Measurements from ENCODE around the gene SSC5D. TPM values are rescaled to one million over a fixed set of nuclear protein-coding genes. Genes with fewer than 3 reads are reported as not detected.
A peak's percentile ranks its signal among the peaks of the same experiment; 100 is the strongest.

The SSC5D gene
- total RNA-seq, 1 donor from 2014 or later = 0.33 TPM

DNA sequence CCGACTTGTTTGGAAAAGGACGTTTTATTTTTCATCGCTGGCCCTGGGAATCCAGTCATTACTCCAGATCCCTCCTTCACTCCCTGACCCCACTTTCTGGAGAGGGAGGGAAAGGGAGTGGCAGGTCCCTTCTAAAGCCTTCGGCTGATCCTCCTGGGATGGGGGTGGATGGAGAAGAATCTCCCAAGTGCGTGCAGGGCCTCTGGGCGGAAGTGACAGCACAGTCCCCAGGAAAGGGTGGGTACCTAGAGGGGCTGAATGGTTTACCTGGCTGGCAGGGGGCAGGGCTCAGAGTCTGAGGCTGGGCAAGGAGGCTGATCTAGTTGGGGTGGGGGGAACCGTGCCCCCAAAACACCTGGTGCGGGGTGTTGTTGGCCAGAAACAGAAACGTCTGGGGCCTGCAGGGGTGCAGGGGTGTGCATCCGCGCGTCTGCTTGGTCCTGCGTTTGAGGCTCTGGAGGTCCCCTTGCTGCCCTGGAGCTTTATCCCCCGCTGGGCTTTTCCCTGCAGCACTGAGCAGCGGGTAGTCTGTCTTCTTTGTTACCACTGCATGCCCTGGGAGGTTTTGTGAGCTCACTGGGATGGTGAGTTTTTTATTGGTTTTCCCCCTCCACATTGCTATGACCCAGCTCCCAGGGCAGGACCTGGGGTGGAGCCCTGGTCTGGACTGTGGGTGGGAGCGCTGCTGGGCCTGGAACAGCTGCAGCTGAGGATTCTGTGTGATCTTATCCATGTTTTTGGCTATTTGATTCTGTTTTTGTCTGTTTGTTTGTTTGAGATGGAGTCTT is 14.8 kb upstream of the SSC5D start:
- Histone ChIP-seq H3K36me3 (ENCODE audit: control insufficient read depth, insufficient read depth, low read length) (no peaks in the 10 kb centered on the region), H3K4me3 (ENCODE audit: low read depth, low read length) (no peak overlapping the region), H3K27me3 (ENCODE audit: control insufficient read depth, insufficient read depth, low read length) (no peaks in the 10 kb centered on the region)
- TF ChIP-seq CTCF (IDR thresholded peaks at IDR 0.05; ENCODE audit: insufficient read depth, low read length, poor library complexity, severe bottlenecking) = no peak
- peak; percentile 50 for DNase-seq (ENCODE audit: low read depth)

- peak; percentile 95 for DNase-seq (ENCODE audit: low read depth)
- no peaks in the 10 kb centered on the region for H3K27me3 ChIP-seq (ENCODE audit: control insufficient read depth, insufficient read depth, low read length)
- TF ChIP-seq CTCF (IDR thresholded peaks at IDR 0.05; ENCODE audit: insufficient read depth, low read length, poor library complexity, severe bottlenecking) = no peak
- H3K36me3 ChIP-seq (ENCODE audit: control insufficient read depth, insufficient read depth, low read length) = no peaks in the 10 kb centered on the region
- no peak overlapping the region for H3K4me3 ChIP-seq (ENCODE audit: low read depth, low read length)
Measured at GRCh38 chr19:55474269-55475265, 13.7 kb upstream of the SSC5D start.

DNA sequence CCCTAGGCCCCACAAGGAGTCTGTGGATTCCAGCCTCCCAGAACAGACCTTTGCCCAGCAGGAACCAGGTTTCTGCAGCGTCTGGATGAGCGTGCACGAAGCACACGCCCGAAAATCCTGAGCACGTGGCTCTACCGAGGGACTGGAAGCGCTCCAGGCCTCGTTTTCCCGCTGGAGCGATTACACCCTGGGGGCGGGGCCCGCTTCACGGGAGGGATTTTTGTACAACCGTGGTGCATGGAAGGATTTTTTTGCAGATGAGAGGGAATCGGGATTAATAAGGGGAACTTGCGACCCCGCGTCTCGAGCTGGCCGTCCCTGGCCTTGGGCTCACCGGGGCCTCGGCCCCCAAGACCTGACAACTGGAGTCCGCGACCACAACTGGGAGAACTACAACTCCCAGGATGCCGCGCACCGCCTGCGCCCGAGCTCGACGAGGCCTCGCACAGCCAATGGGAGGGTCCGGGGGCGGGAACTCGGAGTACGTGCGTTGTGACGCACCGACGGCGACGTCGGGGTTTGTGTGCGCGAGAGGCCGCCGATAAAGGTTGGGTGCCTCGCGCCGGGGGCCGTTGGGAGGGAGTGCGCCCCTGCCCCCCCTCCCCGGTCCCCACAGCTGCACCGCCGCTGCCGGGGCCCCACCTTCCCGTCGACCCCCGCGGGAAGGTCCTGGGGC is 12.0 kb upstream of the SSC5D start, which contains the start of gene ZNF628:
Gene ZNF628 (plus strand): TSS at position 518 of the 676 bp plus-strand sequence. CDS start 3,294 bp downstream, outside the sequence.
- no peak for TF ChIP-seq CTCF (IDR thresholded peaks at IDR 0.05; ENCODE audit: insufficient read depth, low read length, poor library complexity, severe bottlenecking)

GRCh38 chr19:55477905-55478304 is 10.3 kb upstream of the SSC5D start:
- Histone ChIP-seq H3K36me3 (ENCODE audit: control insufficient read depth, insufficient read depth, low read length) (no peaks in the 10 kb centered on the region), H3K4me3 (ENCODE audit: low read depth, low read length) (no peak overlapping the region), H3K27me3 (ENCODE audit: control insufficient read depth, insufficient read depth, low read length) (no peaks in the 10 kb centered on the region)
- no peak for TF ChIP-seq CTCF (IDR thresholded peaks at IDR 0.05; ENCODE audit: insufficient read depth, low read length, poor library complexity, severe bottlenecking)
- DNase-seq (ENCODE audit: low read depth) = no peak

More for the DNA sequence above, 12.0 kb upstream of the SSC5D start, which contains the start of gene ZNF628:
- H3K36me3 ChIP-seq (ENCODE audit: control insufficient read depth, insufficient read depth, low read length) = no peaks in the 10 kb centered on the region
- no peaks in the 10 kb centered on the region for H3K27me3 ChIP-seq (ENCODE audit: control insufficient read depth, insufficient read depth, low read length)
- peak; percentile 88 for DNase-seq (ENCODE audit: low read depth)
- peak within 1 kb of the TSS; percentile 49 for H3K4me3 ChIP-seq (ENCODE audit: low read depth, low read length)

DNA sequence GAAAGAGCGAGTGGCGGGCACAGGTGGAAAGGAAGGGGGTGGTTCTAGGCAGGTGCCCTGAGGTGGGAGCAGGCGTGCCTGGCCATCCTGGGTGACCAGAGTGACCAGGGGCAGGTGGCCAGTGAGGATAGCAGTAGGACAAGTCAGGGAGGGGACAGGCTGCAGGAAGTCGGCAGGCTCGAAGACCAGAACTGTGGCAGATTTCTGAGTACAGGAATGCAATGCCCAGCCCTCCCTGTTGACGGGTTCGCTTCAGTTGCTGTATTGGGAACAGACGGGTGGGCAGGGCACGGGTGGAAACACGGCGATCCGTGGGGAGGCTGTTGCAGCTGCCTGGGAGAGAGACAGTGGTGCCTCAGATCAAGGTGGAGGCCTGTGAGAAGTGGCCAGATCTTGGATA is 9.9 kb upstream of the SSC5D start:
- Histone ChIP-seq H3K27me3 (ENCODE audit: control insufficient read depth, insufficient read depth, low read length) (no peaks in the 10 kb centered on the region), H3K36me3 (ENCODE audit: control insufficient read depth, insufficient read depth, low read length) (no peaks in the 10 kb centered on the region), H3K4me3 (ENCODE audit: low read depth, low read length) (no peak overlapping the region)
- no peak for TF ChIP-seq CTCF (IDR thresholded peaks at IDR 0.05; ENCODE audit: insufficient read depth, low read length, poor library complexity, severe bottlenecking)
- no peak for DNase-seq (ENCODE audit: low read depth)

Measured in kidney epithelial cell (primary cell).